Activated CD8-positive, alpha-beta memory T cell treated with anti-CD3 and anti-CD28 coated beads, Interleukin-2, amount 50 U/mL, for 24 hours (primary cell): ENCODE measurements around the gene ITGAX.

Experiments used
- DNase-seq: peaks from one replicate; pipeline ENCODE4 v3.0.0-alpha.2; 2020; ENCODE audit errors: extremely low read depth

Gene ITGAX

DNA sequence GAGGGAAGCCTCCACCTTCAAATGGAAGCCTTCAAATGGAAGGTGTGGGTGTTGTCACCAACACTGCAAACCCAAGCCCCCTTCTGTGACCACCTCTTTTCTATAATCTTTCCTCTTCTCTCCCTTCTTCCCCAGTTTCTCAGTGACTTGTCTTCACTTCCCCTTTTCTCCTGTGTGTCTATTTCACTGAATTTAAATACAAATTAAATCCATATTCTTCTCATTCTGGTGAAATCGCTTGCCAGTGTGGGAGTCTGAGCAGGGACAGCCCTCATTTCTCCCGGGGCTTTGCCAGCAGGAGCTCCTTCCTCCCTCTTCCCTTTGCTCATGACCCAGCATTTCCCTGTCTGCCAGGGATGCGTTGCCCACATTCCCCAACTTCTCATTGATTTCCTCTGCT is 6.4 kb upstream of the ITGAX start:
- DNase-seq, result no peak

DNA sequence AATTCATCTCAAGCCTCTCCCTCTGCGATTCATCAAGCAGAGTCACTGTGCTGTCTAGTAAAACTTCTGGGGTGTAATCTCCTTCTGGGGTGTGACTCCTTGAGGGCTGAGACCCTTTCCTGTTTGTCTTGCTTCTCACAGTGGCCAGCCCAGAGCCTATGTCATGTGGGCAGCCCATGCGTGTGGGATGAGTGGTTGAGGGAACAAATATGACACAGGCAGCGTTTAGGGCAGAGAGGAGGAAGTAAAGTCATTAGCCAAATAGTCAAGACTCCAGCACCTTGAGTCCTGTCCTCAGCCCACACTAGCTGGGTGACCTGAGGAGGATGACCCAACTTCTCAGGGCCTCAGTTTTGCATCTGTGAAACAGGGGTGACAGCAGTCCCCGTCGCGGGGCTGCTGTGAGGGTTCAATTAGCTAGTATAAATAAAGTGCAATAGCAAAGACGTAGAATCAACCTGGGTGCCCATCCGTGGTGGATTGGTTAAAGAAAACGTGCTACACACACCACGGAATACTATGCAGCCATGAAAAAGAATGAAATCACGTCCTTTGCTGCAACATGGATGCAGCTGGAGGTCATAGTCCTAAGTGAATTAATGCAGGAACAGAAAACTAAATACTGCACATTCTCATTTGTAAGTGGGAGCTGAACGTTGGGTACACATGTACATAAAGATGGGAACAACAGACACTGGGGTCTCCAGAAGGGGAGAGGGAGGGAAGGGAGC is 4.5 kb upstream of the ITGAX start:
- no peak for DNase-seq

DNA sequence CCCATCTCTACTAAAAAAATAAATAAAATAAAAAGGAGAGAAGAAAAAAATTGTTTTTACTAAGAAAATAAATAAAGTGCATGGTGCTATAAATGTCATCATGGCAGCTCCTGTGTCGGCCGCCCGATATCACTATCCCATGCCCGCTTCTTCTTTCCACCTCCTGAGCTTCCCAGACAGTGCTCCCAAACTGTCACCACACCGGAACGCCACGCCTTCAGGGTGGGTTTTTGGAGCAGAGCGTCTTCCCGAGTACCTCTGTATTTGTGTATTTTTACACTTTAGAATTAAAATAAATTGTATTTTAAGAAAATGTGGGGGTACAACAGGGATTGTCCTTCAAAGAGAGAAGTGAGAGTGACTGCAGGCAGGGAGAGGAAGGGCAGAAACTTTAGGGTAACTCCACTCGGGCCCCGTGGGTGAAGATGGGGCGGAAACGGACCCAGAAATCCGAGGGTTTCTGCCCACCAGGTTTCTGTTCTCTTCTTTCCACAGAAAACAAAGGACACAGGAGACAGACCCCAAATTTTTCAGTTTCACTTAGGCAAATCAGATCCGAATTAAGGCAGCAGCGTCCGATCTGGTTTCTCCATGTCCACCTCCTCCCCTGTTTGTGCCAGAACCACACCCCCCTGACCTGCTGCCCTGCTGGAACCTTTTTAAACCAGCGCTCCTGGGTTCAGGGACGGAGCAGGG is 3.6 kb upstream of the ITGAX start:
- no peak for DNase-seq

DNA sequence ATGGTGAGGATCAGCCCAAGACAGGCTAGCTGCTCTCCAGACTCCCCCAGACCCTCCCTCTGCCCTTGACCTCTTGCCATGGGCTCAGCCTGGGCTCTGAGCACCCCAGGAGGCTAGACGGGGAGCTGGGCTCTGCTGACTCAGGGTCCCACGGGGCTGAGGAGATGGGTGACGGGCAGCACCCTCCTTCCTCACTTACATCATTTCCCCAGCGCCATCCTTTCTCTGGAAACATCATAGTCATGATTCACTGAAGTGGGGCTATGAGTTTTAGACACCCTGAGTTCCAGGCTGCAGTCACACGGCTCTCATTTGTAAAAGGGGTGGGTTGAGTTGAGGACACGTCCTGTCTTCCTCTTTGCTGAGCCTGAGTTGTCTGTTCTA is 3.0 kb upstream of the ITGAX start:
- DNase-seq, result no peak

- DNase-seq, result no peak
Observed at GRCh38 chr16:31352376-31353115, 2.4 kb upstream of the ITGAX start.

DNA sequence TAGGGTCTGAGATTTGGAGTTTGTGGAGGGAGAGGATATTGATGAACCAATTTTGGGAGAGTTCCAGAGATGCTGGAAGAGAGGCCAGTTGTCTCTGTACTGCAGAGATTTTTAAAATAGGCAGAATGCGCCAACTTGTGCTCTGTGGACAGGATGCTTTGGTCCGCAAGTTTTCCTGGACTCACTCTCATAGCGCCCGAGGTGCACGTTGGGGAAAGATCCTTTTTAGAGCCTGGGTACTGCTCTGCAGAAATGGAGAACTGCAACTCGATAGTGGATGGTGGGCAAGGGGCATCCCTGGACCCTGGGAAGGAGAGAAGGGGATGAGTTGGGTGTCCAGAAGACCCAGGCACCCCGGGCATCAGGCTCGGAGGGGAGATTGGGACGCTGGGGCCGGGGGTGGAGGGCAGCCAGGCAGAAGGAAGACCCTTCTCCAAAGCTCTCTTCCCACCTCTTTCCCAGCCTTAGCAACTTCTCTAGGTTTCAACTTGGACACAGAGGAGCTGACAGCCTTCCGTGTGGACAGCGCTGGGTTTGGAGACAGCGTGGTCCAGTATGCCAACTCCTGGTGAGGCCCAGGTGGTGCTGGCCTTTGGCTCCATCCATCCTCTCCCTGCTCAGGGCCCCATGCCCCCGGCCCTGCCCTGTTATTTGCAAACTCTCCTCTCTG is 590 bp downstream of the ITGAX start:
- DNase-seq, result no peak

GRCh38 chr16:31356566-31357323 is 1.8 kb downstream of the ITGAX start:
- no peak for DNase-seq

GRCh38 chr16:31357324-31358109 is 2.5 kb downstream of the ITGAX start:
- no peak for DNase-seq

- DNase-seq, result no peak
Observed at GRCh38 chr16:31360251-31360650, 5.3 kb downstream of the ITGAX start.

DNA sequence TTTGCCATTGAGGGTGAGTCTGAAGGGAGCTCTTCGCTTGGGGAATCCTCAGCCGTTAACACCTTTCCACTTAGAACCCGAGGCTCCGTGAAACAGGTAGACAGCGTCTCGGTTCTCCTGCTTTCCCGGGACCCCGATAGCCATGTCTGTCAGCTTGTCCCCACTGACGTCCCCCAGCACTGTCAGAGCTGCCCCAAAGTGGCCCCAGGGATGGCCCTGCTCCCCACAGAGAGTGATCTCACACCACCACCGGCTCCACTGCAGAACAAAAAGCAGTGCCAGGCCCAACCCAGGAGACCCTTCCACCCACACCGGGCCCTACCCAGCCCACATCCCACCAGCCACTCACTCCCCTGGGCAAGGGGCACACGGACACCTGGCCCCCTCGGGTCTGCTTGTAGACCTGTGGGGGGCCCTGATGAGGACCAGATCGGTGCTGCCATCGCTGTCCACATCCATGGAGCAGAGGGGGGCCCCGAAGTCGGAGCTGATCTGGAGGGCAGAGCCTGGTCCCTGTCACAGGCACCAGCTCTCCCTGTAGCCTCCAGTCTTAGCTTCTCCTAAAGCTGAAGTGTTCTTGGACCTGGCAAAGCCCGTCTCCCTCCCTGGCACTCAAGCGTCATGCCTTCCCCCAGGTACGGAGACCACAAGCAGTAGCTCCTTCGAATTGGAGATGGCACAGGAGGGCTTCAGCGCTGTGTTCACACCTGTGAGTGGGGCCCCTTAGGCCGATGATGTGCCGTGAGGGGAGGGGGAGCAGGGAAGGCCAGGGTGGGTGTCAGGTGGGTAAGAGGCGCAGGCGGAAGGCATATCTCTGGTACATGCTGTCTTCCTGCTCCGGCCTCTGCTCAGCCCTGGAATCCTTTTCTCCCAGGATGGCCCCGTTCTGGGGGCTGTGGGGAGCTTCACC is 6.5 kb downstream of the ITGAX start:
- no peak for DNase-seq

DNA sequence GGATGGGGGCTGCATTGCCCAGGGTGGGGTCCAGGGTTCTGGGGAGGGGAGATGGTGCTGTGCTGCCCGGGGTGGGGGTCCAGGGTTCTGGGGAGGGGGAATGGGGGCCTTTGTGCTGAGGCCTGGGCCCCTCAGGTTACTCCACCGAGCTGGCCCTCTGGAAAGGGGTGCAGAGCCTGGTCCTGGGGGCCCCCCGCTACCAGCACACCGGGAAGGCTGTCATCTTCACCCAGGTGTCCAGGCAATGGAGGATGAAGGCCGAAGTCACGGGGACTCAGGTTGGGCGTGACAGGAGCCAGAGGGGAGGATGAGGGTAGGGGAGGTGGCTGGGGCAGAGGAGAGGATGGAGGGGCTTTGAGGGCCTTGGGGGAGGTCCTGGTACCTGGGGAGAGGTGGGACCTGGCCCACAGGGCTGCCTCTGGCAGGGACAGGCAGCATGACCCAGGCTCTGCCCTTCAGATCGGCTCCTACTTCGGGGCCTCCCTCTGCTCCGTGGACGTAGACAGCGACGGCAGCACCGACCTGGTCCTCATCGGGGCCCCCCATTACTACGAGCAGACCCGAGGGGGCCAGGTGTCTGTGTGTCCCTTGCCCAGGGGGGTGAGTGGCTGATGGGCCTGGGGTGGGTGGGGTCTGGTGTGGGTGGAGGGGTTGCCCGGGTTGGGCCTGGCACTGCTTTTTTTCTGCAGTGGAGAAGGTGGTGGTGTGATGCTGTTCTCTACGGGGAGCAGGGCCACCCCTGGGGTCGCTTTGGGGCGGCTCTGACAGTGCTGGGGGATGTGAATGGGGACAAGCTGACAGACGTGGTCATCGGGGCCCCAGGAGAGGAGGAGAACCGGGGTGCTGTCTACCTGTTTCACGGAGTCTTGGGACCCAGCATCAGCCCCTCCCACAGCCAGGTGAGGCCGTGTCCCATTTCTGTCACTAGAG is 7.8 kb downstream of the ITGAX start:
- no peak for DNase-seq

DNA sequence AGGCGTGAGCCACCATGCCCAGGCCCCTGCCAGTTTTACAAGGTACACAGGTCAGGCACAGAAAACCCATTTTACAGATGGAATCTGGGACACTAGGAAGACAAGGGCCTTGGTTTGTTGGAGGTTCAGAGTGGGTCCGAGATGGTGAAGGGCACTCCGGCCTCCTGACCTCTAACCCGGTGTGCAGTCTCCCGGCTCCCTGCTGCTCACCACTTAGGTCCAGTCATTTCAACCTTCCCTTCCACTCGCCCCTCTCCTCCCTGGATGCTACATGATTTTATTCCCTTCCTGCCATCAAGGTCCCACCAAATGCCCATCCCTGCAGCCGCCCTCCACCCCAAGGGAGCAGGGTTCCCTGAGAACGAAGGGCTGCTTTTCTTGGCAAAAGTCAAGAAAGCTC is 8.7 kb downstream of the ITGAX start:
- no peak for DNase-seq

- DNase-seq, result no peak
Observed at GRCh38 chr16:31364421-31364820, 9.4 kb downstream of the ITGAX start.

GRCh38 chr16:31365131-31365865 is 10.3 kb downstream of the ITGAX start:
- DNase-seq, result no peak

DNA sequence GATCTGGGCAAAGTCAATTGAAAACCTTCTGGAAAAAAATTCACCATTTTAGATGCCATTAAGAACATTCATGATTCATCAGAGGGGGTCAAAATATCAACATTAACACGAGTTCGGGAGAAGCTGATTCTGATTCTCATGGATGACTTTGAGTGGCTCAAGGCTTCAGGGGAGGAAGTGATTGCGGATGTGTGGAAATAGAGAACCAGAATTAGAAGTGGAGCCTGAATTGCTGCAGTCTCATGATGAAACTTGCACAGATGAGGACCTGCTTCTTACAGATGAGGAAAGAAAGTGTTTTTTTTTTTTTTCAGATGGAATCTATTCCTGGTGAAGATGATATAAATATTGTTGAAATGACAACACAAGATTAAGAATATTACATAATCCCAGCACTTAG is 12.9 kb downstream of the ITGAX start:
- DNase-seq, result no peak

- DNase-seq, result no peak
Observed at GRCh38 chr16:31371008-31371407, 16.0 kb downstream of the ITGAX start.

DNA sequence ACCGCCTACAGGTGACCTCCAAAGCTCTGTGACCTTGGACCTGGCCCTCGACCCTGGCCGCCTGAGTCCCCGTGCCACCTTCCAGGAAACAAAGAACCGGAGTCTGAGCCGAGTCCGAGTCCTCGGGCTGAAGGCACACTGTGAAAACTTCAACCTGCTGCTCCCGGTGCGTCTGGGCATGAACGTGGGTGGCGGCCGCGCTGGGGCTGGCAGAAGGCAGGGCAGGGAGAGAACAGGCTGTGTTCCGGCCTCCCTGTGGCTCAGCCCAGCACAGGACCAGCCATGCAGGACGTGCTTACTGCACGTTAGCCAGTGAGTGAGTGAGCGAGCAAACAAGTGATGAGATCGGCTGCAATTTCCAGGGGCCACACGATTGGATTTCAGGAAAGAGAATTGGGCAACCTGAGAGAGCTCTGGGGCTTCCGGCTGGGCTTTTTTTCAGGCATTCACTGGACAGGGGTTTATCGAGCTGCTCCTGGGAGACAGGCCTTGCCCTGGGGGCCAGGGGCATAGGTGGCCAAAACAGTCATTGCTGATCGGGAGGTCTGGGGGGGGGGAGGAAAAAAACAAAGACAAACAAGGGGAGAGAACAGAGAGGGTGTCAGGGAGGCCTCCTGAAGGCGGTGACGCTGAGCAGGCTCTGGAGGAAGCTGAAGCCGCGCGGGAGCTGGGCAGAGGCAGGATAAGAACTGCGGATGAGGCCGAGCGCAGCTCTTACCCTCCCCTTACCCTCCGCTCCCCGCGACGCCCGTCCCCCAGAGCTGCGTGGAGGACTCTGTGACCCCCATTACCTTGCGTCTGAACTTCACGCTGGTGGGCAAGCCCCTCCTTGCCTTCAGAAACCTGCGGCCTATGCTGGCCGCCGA is 16.9 kb downstream of the ITGAX start:
- no peak for DNase-seq
